IMR-90 (cell line): Measurements from ENCODE around the gene PADI1.

Source experiments
- BHLHE40 ChIP-seq: fragments of 150-350 bp; IDR thresholded peaks from 2 replicates; pipeline ENCODE4 v1.6.1; 2016; ENCODE audit warnings: mild to moderate bottlenecking, low read depth, low read length
- POLR2A ChIP-seq: IDR thresholded peaks from 2 replicates; pipeline ENCODE4 v1.6.1; 2012; ENCODE audit warnings: mild to moderate bottlenecking, low read depth, low read length
- RCOR1 ChIP-seq: IDR thresholded peaks from 2 replicates; pipeline ENCODE4 v1.6.1; 2012; ENCODE audit warnings: mild to moderate bottlenecking, low read length, improper control_type of control experiment; ENCODE audit not compliant: insufficient replicate concordance
- RFX5 ChIP-seq: IDR thresholded peaks from 2 replicates; pipeline ENCODE4 v1.8.0; 2012; ENCODE audit warnings: low read depth, mild to moderate bottlenecking, low read length, moderate library complexity
- SMC3 ChIP-seq: fragments of 150-350 bp; IDR thresholded peaks from 2 replicates; pipeline ENCODE4 v1.6.1; 2016; ENCODE audit warnings: low read depth, mild to moderate bottlenecking, antibody characterized with exemption, low read length, moderate library complexity
- TF ChIP-seq, protein P1 (sequence below): conservative IDR thresholded peaks from 2 replicates; pipeline ENCODE4 v1.5.1; 2012; ENCODE audit warnings: mild to moderate bottlenecking, low read depth, low read length, improper control_type of control experiment

DNA sequence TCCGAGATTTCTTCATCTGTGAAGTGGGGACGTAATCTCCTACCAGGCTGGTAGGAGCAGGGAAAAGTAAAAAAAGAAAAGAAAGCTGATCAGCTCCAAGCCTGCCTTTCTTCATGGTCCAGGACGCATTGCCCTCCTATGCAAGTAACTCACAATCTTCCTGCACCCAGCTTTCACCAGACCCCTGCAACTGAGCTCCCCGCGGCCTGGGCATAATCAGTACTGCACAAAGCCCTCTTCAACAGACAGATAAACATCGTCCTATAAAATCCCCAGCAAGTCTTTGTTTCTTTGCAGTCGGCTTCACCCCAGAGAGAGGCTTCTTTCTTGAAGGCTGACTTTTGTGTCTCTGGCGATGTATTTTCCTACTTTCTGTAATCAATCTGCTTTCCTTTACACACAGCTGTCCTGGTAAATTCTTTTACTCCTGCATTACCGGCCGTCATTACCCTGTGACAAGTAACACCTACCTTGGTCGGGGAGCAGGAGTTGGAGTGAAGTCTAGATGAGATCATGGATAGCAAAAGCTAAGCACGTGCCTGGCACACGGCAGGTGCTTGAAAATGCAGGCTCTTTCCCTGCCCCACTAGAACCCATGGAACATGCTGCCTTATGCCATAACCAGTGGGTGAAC, 8.3 kb downstream of the PADI1 start:
- TF ChIP-seq, protein P1, sequence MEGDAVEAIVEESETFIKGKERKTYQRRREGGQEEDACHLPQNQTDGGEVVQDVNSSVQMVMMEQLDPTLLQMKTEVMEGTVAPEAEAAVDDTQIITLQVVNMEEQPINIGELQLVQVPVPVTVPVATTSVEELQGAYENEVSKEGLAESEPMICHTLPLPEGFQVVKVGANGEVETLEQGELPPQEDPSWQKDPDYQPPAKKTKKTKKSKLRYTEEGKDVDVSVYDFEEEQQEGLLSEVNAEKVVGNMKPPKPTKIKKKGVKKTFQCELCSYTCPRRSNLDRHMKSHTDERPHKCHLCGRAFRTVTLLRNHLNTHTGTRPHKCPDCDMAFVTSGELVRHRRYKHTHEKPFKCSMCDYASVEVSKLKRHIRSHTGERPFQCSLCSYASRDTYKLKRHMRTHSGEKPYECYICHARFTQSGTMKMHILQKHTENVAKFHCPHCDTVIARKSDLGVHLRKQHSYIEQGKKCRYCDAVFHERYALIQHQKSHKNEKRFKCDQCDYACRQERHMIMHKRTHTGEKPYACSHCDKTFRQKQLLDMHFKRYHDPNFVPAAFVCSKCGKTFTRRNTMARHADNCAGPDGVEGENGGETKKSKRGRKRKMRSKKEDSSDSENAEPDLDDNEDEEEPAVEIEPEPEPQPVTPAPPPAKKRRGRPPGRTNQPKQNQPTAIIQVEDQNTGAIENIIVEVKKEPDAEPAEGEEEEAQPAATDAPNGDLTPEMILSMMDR, result no peak
- TF ChIP-seq POLR2A (no peak), SMC3 (no peak), BHLHE40 (no peak), RCOR1 (no peak), RFX5 (no peak)
